HG02870 (cell line): ENCODE measurements around the gene ADCK2.
"Not testable (repeated sequence)": the region's sequence is repeated elsewhere in the genome, so short reads cannot be mapped to it uniquely, and the experiment has no call there.

ENCODE experiments used
- ATAC-seq: cut with Tn5 transposase; IDR thresholded peaks from one replicate; pipeline ENCODE4 v1.9.1; 2021; ENCODE audit warnings: mild to moderate bottlenecking, moderate library complexity; ENCODE audit not compliant: unreplicated experiment

Gene ADCK2, protein sequence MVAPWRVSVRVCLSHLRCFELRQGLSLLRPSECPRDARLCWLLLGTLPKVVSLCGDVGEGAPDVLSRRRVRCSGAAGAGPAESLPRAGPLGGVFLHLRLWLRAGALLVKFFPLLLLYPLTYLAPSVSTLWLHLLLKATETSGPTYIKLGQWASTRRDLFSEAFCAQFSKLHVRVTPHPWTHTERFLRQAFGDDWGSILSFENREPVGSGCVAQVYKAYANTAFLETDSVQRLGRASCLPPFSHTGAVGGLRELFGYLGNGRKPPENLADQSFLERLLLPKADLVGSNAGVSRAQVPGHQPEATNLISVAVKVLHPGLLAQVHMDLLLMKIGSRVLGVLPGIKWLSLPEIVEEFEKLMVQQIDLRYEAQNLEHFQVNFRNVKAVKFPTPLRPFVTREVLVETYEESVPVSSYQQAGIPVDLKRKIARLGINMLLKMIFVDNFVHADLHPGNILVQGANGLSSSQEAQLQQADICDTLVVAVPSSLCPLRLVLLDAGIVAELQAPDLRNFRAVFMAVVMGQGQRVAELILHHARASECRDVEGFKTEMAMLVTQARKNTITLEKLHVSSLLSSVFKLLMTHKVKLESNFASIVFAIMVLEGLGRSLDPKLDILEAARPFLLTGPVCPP

DNA sequence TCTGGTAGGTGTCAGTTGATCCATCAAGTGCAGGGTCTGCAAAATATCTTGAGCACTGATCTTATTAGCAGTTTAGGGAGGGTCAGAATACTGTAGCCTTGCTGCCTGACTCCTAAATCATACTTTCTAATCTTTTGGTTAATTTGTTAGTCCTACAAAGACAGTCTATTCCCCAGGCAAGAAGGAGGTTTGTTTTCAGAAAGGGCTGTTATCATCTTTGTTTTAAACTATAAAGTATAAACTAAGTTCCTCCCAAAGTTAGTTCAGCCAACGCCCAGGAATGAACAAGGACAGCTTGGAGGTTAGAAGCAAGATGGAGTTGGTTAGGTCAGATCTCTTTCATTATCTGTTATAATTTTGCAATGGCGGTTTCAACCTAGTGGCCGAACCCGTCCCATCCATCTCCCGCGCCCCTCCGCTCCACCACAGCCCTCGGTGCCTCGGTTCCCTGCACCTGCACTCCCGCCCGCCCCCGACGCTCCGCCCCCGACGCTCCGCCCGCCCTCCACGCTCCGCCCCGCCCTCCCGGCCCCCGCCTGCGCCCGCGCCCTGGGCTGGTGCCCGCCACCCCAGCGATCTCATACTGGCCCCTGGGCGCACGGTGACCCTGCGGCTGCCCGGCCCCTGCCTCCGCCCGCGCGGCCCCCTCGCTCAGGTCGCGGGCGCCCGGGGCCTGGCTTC, at the start of gene ADCK2:
Gene ADCK2 (plus strand): TSS at position 564 of the 681 bp plus-strand sequence. CDS start 386 bp downstream, outside the sequence.
- ATAC-seq, result peak; percentile 38

DNA sequence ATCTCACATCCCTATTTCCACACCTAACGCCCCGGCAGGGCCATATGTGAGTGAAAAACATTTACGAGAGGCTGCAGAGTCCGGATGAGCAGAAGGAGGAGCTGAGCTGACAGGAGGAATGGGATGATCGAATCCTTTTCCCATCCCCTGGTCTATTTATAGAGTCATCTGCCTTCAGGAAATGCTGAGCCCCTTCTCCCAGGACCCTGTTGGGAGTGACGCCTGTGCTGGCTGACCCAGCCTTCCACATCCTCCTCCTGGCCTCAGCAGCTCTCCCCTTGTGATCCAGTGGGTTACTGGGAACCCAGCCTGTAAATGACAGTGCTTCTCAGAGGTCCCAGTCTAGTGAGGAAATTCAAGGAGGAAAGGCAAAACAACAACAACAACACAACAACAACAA, 48.8 kb upstream of the ADCK2 start:
- ATAC-seq, result no peak

DNA sequence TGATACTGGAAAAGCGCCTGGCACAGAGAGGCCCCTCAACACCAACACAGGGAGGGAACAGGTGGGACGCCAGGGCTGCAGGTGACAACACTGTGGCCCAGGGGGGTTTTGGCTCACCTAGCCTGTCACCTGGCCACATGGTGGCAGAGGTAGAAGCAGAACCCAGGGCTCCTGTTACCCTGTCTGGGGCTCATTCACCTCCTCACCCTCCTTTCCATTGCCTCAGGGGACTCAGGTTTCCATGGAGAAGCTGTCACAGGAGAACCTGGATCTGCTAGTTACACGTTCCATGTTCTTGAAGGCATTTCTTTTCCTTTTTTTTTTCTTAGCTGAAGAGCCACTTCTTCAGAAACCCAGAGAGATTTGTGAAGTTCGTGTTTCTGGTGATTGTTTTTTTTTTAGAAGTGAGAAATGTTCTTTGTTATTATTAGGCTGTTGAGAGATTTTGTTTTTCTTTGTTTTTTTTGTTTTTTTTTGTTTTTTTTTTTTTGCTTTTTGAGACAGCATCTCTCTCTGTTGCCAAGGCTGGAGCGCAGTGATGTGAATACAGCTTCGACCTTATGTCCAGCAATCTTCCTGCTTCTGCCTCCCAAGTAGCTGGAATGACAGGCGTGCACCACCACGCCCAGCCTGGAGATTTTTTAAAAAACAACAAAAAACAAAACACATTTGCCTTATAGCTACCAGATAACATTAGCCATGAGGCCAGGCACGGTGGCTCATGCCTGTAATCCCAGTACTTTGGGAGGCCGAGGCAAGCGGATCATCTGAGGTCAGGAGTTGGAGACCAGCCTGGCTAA, 48.2 kb upstream of the ADCK2 start:
- ATAC-seq, result no peak

DNA sequence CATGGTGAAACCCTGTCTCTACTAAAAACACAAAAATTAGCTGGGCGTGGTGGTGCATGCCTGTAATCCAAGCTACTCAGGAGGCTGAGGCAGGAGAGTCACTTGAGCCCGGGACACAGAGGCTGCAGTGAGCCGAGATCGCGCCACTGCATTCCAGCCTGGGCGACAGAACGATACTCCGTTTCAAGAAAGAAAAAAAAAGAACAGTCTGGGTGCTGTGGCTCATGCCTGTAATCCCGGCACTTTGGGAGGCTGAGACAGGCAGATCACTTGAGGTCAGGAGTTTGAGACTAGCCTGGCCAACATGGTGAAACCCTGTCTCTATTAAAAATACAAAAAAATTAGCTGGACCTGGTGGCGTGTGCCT, 47.6 kb upstream of the ADCK2 start:
- not testable (repeated sequence) for ATAC-seq

DNA sequence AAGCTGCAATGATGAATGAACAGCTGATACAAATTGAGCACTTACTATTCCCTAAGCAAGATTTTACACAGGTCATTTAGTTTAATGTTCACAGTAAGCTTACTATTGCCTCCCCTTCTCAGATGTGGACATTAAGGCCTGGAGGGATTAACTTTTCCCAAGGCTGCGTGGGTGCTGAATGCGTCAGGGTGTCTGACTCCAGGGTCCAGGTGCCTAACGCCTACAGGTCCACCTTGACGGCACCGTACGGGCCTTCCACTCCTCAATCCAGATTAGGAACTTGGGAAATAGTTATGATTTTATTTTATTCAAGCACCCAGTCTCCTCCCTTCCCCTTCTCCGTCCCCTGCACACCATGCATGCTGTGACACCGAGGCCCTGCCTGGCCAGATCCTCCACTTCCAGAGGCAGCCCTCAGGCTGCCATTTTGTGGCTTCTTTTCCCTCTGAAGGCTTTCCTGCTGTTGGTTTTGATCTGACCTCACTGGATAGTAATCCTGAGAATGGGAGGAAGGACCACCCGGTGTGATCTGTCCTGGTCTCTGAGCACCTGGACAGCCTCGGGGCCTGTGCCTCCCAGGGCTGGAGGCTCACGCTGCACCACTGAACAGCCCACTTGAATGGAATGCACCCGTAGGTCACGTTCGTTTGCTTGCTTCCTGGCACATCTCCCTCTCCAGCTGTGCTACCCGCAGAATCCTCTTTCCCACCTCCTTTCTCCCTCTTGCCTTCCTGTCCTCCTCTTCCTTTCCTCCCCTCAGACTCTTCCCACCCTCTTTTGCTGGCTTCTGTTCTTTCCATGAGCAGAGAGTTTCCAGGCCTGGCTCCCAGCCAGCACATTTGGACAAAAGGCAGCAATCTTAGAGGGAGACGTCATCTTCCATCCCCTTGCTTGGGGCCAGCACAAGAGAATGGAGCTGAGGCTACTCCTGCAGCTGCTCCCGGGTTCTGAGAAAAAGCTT, 46.6 kb upstream of the ADCK2 start:
- no peak for ATAC-seq

DNA sequence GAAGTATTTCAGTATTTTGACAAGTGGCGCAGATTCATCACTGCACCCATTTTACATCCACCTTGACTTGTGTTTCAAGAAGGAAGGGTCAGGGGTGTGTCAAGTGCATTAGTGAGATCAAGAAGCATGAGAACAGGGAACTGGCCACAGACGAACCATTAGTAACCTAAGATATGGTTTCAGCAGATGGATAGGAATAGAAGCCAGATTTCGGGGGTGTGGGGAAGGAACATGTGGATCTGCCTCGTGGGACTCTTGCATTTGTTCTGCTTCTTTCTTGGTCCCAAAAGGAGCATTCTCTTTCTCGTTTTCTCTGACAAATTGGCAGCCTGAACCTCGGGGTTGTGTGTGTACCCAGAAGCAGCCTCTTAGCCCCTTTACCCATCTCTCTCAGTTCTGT, 41.7 kb upstream of the ADCK2 start:
- ATAC-seq, result no peak

DNA sequence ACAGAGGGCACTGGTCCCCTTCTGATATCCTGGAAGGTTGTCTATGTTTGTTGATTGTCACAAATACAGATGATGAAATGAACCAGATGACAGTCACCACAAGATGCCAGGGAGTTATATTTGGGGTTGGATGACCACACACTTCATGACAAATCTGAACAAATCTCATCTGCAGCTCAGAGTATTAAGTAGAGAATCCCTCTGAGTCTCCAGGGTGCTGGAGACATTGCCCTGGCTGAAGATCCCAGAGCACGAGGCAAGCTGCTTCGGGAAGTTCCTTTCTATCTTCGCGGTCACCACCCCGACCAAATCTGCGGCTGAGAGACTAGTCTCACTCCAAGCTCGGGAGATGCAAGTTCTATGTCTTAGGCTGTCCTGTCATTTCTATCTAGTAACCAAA, 41.1 kb upstream of the ADCK2 start:
- ATAC-seq, result no peak

DNA sequence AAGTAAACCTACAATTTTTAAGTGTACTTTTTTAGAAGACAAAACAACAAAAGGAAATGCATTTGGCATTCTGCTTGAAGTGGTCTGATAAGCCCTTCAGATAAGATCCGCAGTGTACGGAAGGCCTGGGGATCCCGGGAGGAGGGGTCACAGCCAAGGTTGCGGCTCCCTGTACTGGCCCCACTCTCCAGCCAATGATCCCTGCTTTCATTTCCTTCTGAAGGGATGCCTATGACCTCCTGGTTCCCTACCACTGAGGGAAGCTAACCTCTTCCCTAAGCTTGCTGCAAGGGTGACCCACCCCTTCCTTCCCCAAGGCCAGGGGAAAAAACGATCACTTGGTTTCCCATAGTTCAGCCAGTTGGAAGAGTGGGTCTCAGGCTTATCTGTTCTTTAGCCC, 37.4 kb upstream of the ADCK2 start:
- ATAC-seq, result no peak

DNA sequence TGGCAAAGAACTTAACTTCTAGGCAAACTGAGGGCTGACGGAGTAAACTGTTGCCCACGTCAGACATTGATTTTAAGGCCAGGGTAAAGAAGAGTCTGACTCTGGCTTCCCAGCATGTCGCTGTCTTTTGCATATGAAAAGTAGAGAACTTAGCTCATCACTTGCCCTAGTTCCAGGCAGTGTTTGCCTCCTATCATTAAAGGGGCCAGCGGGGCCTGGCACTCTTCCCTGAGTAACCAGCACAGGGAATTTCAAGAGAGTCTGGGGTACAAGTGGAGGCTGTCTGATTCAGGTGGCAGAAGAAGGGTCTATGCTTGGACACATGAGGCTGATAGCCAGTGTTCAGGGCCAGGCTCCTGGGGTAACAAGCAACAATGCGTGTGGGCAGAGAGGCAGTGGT, 36.9 kb upstream of the ADCK2 start:
- ATAC-seq, result no peak

DNA sequence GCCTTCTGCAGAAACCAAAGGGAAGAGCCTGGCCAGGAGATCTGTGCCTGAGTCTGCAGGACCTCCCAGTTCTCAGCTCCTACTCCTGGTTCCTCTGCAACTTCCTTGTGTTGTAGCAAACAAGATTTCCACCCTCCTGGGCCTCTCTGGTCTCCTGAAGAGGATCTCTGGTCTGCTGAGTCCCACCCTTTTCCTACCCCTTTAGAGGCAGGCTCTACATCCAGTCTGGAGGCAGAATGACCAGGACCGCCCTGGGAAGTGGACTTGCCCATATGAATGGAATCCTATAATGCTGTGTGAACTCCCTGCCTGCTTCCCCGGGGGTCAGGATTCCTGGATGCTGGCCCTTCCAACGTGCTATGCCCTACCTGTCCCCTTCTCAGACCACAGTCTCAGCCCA, 35.3 kb upstream of the ADCK2 start:
- no peak for ATAC-seq

DNA sequence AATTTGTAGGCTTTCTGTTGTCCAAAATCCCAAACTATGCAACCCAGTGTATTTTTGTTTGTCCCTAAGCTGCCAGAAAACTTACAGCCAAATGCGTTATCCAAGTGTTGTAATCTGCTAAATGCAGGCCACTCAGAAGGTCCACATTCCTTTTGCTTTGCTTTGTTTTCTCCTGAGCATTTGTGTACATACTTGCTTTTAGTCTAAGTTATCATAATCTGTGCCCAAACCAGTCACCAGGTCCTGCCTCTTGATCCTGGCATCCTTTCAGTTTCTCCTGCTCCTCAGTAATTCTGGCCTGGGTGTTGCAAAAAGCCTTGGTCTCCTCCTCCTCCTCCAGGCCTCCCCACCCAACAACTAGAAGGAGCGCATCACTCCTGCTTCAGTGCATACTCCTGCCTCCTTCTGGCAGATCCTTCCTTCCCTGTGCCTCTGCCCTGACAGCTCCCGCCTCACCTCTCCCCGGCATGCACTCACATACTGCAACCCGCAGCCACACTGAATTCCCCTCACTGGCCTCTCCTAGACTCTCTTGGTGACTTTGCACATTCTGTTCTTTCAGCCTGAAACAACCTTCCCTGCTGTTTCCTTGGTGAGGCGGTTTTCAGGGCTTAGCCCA, 34.5 kb upstream of the ADCK2 start:
- no peak for ATAC-seq

DNA sequence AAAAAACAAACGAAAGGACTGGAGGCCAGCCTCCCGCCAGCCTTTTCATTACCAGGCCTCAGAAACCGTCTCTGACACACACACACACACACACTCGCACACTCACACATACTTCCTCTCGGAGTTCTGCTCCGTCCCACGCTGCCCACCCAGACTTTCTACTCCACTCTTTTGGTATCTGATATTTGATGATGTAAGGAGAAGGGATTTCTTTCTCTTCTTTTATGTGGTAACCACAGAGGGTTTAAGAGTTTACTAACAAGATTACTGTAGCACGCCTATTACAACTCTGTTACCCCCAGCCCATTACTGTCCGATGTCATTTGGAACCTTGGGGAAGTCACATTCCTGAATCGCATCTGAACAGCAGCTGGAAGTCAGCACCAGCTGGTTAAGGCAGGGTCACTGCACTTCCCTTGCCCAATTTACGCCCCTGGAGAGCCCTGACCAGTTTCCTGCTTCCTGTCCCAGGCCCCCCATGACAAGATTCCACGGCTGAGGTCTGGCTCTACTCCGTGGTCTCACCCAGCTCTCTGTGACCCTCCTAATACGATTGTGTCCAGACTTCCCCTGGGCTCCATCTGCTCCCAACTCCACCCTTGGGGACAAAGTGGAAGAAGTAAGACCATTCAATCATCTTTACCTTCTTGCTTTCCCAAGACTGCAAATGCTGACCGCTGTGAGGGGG, 33.2 kb upstream of the ADCK2 start:
- no peak for ATAC-seq

DNA sequence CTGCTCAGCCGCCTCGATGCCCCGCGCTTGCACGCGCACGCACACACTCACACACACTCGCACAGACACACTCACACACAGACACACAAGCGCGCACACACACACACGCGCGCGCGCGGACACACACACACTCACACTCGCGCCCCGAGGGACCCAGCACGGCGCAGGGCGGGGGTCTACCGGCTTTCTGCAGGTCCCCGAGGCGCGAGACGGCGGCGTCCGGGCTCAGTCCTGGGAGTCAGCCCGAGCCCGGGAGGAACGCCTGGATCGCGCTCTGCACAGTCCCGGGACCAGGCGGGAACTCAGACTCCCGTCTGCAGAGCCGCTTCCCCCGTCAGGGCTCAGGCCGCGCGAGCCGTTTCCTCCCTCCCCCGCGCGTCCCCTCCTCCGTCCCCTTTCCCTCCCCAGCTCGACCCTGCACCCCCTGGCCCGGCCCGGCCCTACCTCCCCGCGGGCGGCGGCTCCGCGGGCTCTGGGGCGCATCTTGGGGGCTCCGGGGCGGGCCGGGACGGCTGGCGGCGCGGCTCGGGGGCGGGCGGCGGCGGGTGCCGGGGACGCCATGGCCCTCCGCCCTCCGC, 32.6 kb upstream of the ADCK2 start:
- ATAC-seq, result no peak

DNA sequence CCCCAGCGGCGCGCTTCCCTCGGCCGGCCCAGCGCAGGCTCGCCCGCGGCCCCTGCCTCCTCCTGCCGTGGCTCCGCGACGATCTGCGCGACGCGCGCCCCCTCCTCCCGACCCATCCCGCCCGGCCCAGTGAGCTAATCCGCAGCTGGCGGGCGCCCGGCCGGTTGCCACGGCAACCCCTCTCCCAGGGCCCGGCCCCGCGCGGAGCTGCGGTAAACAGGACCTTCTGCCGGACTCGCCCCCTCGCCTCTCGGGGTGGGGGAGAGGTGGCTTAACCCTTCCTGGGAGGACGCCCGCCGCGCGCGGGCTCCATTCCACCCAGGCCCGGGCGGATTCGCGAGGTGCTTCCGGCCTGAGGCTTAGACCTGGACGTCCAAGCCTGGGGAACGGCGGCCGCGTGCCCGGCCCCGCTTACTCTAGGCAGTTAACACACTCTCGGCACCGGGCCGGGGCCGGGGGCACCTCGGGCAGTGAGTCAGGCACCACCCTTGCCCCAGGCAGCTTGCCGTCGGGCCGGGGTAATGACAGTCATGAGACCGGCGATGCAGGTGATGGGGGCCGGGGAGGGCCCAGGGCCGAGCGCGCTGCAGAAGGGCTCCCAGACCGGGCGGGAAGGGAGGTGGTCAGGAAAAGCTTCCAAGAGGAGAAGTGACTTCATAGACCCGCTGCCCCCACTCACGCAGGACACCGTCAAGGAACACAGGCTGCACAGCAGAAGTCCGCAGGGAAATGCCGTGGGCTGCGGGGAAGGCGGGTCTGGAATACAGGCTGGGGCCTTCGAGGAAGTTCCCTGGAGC, 31.8 kb upstream of the ADCK2 start, which contains the start of gene DENND2A:
Gene DENND2A (minus strand): TSS at position 87 of the 797 bp plus-strand sequence. CDS start 38,416 bp downstream, outside the sequence.
- ATAC-seq, result no peak

DNA sequence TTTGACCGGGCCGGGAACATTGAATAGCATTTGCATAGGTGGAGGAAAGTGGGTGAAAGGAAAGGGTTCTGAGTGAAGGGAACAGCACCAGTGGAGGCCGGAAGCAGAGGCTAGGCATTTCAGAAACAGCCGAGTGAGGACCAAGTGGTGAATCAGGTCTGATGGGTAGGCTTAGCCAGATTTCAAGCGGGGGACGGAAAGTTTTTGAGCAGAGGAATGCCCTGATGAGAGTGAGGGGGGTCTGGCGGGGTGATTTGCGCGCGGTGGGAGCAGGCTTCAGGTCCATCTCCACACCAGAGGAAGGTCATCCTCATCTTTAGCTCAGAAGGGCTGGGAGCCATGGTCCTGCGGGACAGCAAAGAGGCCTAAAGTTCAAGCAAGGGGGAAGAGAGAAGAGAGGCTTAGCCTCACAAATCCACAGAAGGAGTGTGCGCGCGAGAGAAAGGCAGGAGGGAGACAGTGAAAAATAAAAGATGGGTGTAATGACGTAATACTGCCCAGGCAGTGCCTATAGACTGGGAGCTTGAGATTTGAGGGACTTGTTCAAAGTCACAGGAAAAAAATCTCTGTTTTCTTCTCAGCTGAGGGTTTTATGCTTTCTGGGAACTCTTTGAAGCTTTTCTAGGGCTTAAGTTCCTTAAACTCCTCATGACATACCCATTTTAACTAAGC, 31.1 kb upstream of the ADCK2 start:
- ATAC-seq, result no peak

DNA sequence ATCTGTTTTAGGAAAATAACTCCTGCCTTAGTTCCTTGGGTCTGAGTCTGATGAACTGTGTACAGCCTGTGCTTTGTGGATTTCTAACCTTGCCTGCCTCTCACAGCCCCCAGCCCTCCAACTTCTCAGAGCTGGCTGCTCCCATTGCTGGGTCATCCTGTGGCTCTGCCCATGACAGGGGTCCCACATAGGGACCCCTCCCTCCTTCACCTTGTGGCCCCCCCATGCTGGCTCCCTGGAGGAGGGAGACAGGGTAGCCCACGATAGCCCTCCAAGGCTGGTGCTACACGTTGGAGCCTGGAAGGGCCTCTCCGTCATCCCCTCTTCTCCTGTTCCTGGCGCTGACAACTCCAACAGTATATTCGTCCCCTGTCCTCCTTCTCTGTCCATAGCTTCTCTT, 29.3 kb upstream of the ADCK2 start:
- ATAC-seq, result no peak

DNA sequence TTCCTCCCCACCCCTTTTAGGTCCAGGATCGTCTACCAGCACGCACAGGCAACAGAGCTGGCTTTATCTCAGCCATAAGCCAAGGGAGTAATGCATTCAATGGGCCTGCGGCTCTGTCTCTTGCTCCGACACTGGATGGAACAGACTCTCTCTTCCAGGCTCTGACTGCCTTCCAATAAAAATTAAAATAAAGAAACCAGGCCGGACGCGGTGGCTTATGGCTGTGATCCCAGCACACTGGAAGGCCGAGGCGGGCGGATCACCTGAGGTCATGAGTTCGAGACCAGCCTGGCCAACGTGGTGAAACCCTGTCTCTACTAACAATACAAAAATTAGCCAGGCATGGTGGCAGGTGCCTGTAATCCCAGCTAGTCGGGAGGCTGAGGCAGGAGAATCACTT, 28.0 kb upstream of the ADCK2 start:
- not testable (repeated sequence) for ATAC-seq
